ENCODE data around the gene KLLN. TPM values are rescaled to one million over a fixed set of nuclear protein-coding genes. Genes with fewer than 3 reads are reported as not detected.

KLLN gene
- total RNA-seq, 1 donor, result 2.2 TPM

Small RNAs within 50 kb of the gene (small RNA-seq; reads per million reads assigned to genes)
- gene RN7SL78P, result not detected

Other genes starting within 250 kb of the KLLN start
- 0.54 TPM for gene PAPSS2, start 203.7 kb downstream of the KLLN start, total RNA-seq
- 11.6 TPM for gene ATAD1, start 45.3 kb downstream of the KLLN start, total RNA-seq
- 87.3 TPM for gene PTEN, start 92 bp upstream of the KLLN start, total RNA-seq

Measured in hematopoietic multipotent progenitor cell (in vitro differentiated cells).